AG10803 (cell line): Measurements from ENCODE around the gene FAM174B.

Experiments used
- DNase-seq: peaks from one replicate; pipeline ENCODE4 v3.0.0; 2010; ENCODE audit warnings: low read depth
- H3K4me3 ChIP-seq: 2 replicates; pipeline ENCODE4 v1.5.1; 2011; ENCODE audit warnings: mild to moderate bottlenecking, low read length, control low read depth
- TF ChIP-seq, protein P1 (sequence below): conservative IDR thresholded peaks from 2 replicates; pipeline ENCODE4 v1.5.1; 2011; ENCODE audit warnings: mild to moderate bottlenecking, low read length, control low read depth, inconsistent platforms

The FAM174B gene

GRCh38 chr15:92570391-92570790 is 85.2 kb downstream of the FAM174B start:
- DNase-seq: no peak
- TF ChIP-seq, protein P1, sequence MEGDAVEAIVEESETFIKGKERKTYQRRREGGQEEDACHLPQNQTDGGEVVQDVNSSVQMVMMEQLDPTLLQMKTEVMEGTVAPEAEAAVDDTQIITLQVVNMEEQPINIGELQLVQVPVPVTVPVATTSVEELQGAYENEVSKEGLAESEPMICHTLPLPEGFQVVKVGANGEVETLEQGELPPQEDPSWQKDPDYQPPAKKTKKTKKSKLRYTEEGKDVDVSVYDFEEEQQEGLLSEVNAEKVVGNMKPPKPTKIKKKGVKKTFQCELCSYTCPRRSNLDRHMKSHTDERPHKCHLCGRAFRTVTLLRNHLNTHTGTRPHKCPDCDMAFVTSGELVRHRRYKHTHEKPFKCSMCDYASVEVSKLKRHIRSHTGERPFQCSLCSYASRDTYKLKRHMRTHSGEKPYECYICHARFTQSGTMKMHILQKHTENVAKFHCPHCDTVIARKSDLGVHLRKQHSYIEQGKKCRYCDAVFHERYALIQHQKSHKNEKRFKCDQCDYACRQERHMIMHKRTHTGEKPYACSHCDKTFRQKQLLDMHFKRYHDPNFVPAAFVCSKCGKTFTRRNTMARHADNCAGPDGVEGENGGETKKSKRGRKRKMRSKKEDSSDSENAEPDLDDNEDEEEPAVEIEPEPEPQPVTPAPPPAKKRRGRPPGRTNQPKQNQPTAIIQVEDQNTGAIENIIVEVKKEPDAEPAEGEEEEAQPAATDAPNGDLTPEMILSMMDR: no peak

DNA sequence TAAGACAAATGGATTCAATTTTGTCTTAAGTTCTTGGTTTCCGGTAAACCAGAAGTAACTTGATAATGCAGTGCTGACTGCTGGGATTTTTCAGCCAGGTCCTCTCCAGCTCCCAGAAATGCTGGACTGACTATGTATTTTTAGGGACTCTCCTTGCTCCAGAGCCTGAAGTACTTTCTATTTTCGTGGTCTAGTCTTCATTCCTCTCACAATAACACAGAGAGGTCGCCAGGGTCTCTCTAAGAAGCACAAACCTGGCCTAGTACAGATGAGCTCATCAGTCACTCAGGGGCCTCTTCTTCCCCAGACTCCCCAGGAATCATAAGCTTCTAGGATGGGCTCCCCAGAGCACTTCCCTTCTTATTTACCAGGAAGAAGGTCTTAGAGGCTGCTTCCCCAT is 85.8 kb downstream of the FAM174B start:
- TF ChIP-seq, protein P1: no peak

More at GRCh38 chr15:92570391-92570790, 85.2 kb downstream of the FAM174B start:
- no peak overlapping the region for H3K4me3 ChIP-seq

More for the DNA sequence above, 85.8 kb downstream of the FAM174B start:
- no peak overlapping the region for H3K4me3 ChIP-seq
- no peak for DNase-seq
